A673 (cell line): ENCODE data around the gene CCM2. TPM values are rescaled to one million over a fixed set of nuclear protein-coding genes. Genes with fewer than 3 reads are reported as not detected.
A peak's percentile ranks its signal among the peaks of the same experiment; 100 is the strongest.

Experiments used
- BruUV-seq: library from RNA; stranded (reverse); fragments of 400-500 nt; replicated peaks from 2 replicates; lab custom pipeline; 2021; lab: Mats Ljungman, UMichigan
- CTCF ChIA-PET: fragments of 300-600 bp; sonication (Branson Sonifier 250); formaldehyde crosslinking; loops from one replicate; lab custom pipeline; 2022; ENCODE audit warnings: antibody characterized with exemption; lab: Charles Lee
- POLR2A ChIA-PET: fragments of 300-600 bp; sonication (Branson Sonifier 250); formaldehyde crosslinking; loops from one replicate; lab custom pipeline; 2022; ENCODE audit warnings: antibody characterized with exemption; ENCODE audit not compliant: low non-redundant PET; lab: Charles Lee
- DNase-seq: peaks from one replicate; pipeline ENCODE4 v3.0.0-alpha.2; 2015; ENCODE audit warnings: low spot score
- H3K27ac ChIP-seq: fragments of 200-600 bp; sonication (generic); 2 replicates; pipeline ENCODE4 v1.5.1; 2016; ENCODE audit warnings: mixed run types, low read depth, mild to moderate bottlenecking, mixed read lengths, antibody characterized with exemption, low read length; ENCODE audit not compliant: poor library complexity, severe bottlenecking
- H3K27me3 ChIP-seq: fragments of 200-600 bp; sonication (generic); replicated peaks from 2 replicates; pipeline ENCODE4 v1.6.1; 2017; ENCODE audit warnings: mixed run types, low read depth, mild to moderate bottlenecking, mixed read lengths, antibody characterized with exemption, low read length; ENCODE audit not compliant: insufficient read depth, poor library complexity
- H3K36me3 ChIP-seq: fragments of 200-600 bp; sonication (generic); 2 replicates; pipeline ENCODE4 v1.6.1; 2016; ENCODE audit warnings: mixed run types, mild to moderate bottlenecking, mixed read lengths, antibody characterized with exemption, low read length; ENCODE audit not compliant: insufficient read depth, poor library complexity, severe bottlenecking
- H3K4me1 ChIP-seq: fragments of 200-600 bp; sonication (generic); 2 replicates; pipeline ENCODE4 v1.6.1; 2017; ENCODE audit warnings: mixed run types, mild to moderate bottlenecking, mixed read lengths, antibody characterized with exemption, low read length; ENCODE audit not compliant: insufficient read depth, poor library complexity, severe bottlenecking
- H3K4me3 ChIP-seq: fragments of 200-600 bp; sonication (generic); 2 replicates; pipeline ENCODE4 v1.5.1; 2016; ENCODE audit warnings: low read depth, mixed run types, mild to moderate bottlenecking, mixed read lengths, low read length; ENCODE audit not compliant: poor library complexity, severe bottlenecking
- H3K9me3 ChIP-seq: fragments of 200-600 bp; sonication (generic); 2 replicates; pipeline ENCODE4 v1.6.1; 2016; ENCODE audit warnings: mixed run types, low read depth, mild to moderate bottlenecking, mixed read lengths, antibody characterized with exemption, low read length; ENCODE audit not compliant: poor library complexity, severe bottlenecking
- EZH2 ChIP-seq: fragments of 200-600 bp; sonication (generic); IDR thresholded peaks from 2 replicates; pipeline ENCODE4 v1.6.1; 2017; ENCODE audit warnings: borderline replicate concordance, low read depth, mild to moderate bottlenecking, mixed read lengths, antibody characterized with exemption, low read length; ENCODE audit not compliant: poor library complexity, severe bottlenecking
- intact Hi-C: fragments of 100-400 bp; cut with micrococcal nuclease; formaldehyde crosslinking; loops from one replicate; pipeline ENCODE4 v1.10.0; 2022; ENCODE audit not compliant: unreplicated experiment
- total RNA-seq: library from RNA; stranded (reverse); gene quantifications from 2 replicates; pipeline ENCODE4 v1.2.3, GENCODE V29; 2021
- TF ChIP-seq, protein P1 (sequence below): fragments of 300-800, 200-600 bp; sonication (generic); conservative IDR thresholded peaks from 2 replicates; pipeline ENCODE4 v1.5.1; 2017; ENCODE audit warnings: low read depth, mild to moderate bottlenecking, antibody characterized with exemption, low read length, moderate library complexity, mixed read lengths

Gene CCM2
- total RNA-seq, 1 experiment from 2014 or later = 35.2 TPM

DNA sequence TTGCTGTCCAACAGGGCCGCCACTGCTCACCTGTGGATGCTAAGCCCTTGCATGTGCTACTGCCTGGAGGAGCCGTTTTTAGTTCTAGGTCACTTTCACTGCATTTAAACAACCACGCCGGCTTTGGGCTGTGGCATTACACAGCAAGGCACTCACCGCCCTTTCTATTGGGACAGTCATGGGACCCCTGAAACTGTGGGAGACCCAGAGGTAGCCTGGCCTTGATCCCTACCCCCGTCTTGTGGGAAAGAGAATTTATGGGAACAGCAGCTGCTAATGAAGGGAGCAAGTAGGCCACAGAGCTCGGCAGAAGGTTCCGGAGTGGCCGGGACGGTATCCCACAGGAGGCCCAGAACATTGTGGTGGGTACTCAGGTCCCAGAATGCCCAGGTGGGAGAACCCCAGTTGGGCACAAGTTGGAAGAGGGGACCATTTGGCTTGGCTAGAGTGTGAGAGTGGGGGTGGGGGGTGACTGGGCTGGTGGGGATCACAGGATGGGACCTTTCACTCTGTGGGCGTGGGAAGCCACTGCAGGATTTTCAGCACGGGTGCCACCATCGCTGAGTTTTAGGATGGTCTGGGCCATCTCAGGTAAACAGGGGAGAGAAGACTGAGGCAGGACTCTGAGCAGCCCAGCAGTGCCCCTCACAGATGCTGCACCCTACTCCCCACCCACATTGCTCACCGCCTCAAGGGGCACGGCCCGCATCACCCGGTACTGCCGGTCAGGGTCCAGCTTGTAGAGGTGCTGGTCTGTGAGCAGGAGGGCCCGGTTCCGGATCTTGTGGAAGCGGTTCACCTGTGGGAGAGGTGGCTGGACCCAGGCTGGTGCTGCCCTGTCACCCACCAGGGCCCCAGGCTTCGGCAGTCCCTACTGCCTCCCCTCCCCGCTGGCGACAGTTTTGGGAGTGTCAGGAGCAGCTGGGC is 36.4 kb upstream of the CCM2 start:
- BruUV-seq = no TSS peak
- no peaks in the 10 kb centered on the region for H3K4me1 ChIP-seq
- no peak overlapping the region for H3K27ac ChIP-seq
- intact Hi-C loops = no loop called here
- POLR2A ChIA-PET = no interaction called here
- no peak overlapping the region for H3K4me3 ChIP-seq
- H3K9me3 ChIP-seq = no peaks in the 10 kb centered on the region
- CTCF ChIA-PET = interaction anchor here (0.6 to 1.2 kb wide), 3 partner anchors 9 to 145 kb away, joined by 3 to 6 read pairs (median 4); no protein-coding TSS in a partner anchor
- peaks cover 18% of the 10 kb centered on the region for H3K27me3 ChIP-seq
- TF ChIP-seq, protein P1, sequence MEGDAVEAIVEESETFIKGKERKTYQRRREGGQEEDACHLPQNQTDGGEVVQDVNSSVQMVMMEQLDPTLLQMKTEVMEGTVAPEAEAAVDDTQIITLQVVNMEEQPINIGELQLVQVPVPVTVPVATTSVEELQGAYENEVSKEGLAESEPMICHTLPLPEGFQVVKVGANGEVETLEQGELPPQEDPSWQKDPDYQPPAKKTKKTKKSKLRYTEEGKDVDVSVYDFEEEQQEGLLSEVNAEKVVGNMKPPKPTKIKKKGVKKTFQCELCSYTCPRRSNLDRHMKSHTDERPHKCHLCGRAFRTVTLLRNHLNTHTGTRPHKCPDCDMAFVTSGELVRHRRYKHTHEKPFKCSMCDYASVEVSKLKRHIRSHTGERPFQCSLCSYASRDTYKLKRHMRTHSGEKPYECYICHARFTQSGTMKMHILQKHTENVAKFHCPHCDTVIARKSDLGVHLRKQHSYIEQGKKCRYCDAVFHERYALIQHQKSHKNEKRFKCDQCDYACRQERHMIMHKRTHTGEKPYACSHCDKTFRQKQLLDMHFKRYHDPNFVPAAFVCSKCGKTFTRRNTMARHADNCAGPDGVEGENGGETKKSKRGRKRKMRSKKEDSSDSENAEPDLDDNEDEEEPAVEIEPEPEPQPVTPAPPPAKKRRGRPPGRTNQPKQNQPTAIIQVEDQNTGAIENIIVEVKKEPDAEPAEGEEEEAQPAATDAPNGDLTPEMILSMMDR = no peak
- no peak for TF ChIP-seq EZH2
- DNase-seq = no peak
- H3K36me3 ChIP-seq = no peaks in the 10 kb centered on the region

DNA sequence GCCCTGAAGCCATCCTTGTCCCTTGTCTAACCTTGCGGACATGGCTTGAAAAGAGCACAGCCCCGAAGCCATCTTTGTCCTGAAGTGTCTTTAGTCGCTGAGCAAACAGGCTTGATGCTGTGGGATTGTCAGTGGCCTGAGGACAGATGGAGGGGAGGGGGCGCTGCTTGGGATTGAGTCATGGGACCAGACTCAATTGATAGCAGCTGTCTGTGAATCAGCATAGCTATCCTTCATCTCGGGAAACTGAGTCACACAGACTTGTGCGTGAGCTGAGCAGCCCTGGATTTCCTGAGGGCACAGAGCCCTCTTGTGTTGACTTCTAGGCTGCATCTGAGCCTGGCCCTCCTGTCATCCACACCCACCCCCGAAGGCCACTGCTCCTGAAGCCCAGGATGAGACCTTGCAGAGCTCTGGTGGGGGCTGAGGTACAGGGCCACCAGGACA is 35.6 kb upstream of the CCM2 start:
- ChIA-PET CTCF (interaction anchor here (0.6 kb wide), 1 partner anchor 8 kb away, joined by 3 read pairs; no protein-coding TSS in a partner anchor), POLR2A (no interaction called here)
- DNase-seq = no peak
- peaks cover 18% of the 10 kb centered on the region for H3K27me3 ChIP-seq
- H3K4me3 ChIP-seq = no peak overlapping the region
- H3K27ac ChIP-seq = no peak overlapping the region
- BruUV-seq = no TSS peak
- no peak for TF ChIP-seq EZH2
- TF ChIP-seq, protein P1 = peak; percentile 44
- no peaks in the 10 kb centered on the region for H3K4me1 ChIP-seq
- no peaks in the 10 kb centered on the region for H3K9me3 ChIP-seq
- intact Hi-C loops = no loop called here
- no peaks in the 10 kb centered on the region for H3K36me3 ChIP-seq

DNA sequence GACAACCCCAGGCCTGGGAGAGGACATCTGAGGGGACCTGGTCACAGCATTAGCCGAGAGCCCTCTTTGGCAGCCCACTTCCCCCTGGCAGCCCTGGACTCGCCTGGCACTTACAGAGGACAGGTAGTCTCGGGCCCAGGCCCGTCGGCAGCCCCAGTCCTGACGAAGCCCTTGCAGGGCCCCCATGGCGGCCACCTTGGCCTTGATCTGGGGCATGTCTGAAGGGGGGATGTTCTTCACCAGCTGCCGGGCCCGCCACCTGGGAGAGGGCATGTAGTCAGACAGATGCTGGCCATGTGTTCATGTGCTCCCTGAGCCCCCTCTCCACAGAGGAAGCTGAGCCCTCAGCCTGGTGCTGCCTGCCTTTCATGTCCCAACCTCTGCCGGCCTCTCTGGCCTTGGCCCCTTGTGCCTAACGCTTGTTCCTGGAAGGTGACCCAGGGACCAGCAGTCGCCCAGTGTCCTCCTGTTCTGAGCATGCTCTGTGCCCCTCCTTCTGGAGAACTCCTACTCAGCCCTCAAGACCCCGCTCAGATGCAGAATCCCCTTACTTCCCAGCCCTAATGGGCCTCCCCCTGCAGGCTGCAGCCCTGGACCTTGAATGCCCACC is 35.1 kb upstream of the CCM2 start:
- Histone ChIP-seq H3K27ac (no peak overlapping the region), H3K9me3 (no peaks in the 10 kb centered on the region), H3K36me3 (no peaks in the 10 kb centered on the region), H3K4me1 (no peaks in the 10 kb centered on the region), H3K27me3 (peaks cover 18% of the 10 kb centered on the region), H3K4me3 (no peak overlapping the region)
- no peak for DNase-seq
- ChIA-PET CTCF (interaction anchor here (0.7 to 1.0 kb wide), 2 partner anchors 13 to 34 kb away, joined by 3 to 4 read pairs; no protein-coding TSS in a partner anchor), POLR2A (no interaction called here)
- no peak for TF ChIP-seq EZH2
- TF ChIP-seq, protein P1 = no peak
- intact Hi-C loops = no loop called here
- no TSS peak for BruUV-seq
